EH (cell line): Measurements from ENCODE around the gene THSD7B.
A peak's percentile ranks its signal among the peaks of the same experiment; 100 is the strongest.

Experiments used
- DNase-seq: peaks from one replicate; pipeline ENCODE4 v3.0.0-alpha.2; 2015; ENCODE audit warnings: low read depth

THSD7B gene

DNA sequence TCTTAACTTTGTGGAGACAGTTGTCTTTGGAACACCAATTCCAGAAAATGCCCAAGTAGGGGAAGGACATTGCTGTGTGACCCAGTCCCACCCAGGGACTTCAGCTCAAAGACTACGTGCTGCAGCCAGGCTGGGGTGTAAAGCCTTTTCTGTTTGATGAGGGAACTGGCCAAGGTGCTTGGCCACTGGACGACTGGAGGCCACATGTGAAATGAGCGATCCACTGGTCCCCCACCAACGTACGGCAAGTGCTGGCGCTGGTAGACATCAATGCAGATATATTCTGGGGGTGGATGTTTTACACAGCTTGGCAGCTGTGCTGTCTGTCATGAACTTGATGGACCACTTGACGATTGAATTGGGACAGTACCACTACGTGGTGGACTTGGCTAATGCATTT lies 616.4 kb downstream of the THSD7B start:
- DNase-seq: no peak

DNA sequence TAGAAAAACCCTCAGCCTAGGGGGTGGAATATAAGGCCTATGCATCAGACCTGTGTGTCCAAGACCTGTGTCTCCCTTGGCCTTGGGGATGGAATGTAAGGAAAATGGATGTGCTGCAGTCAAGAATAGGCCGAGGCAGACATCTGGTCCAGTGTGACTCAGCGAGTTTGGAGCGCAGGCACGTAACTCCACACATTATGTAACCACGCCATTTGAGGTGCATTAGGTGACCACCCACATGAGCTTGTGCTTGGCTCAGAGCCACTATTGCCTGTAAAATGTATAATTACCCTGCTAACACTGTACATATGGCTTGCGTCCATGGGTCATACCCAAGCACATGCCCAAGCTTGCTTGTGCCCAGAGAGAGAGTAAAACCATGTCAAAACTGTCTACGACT lies 618.0 kb downstream of the THSD7B start:
- DNase-seq: no peak

DNA sequence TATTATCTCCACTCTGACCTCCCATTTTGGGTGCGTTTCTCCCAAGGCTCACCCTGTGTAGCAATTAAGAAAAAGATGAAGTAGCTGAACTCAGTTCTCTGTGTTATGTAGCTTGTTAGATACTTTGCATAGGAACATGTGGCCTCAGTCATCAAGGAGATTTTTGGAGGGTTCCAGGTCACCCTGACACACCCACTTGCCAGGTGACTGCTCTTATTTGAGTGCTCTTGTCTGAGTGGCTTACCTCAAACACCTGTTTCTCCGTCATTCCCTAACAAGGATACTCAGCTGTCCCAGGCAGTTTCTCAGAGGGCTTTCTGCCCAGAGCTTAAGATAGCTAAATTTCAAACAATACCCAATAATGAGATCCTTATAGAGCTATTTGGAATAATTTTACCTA lies 621.7 kb downstream of the THSD7B start:
- DNase-seq: no peak

DNA sequence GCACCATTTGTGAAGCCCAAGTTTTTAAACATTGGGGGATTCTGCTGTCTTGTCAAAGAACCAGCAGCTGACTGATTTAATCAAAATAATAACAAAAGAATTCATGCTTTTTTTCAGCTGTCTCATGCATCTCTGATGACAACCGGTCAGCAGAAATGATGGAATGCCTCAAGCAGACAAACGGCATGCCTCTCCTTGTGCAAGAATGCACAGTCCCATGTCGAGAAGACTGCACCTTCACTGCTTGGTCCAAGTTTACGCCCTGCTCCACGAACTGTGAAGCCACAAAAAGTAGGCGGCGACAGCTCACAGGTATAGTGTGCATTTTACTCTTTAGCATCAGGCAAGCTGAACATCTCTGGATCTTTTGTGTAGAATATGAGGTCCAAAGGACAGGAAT lies 640.2 kb downstream of the THSD7B start:
- no peak for DNase-seq

DNA sequence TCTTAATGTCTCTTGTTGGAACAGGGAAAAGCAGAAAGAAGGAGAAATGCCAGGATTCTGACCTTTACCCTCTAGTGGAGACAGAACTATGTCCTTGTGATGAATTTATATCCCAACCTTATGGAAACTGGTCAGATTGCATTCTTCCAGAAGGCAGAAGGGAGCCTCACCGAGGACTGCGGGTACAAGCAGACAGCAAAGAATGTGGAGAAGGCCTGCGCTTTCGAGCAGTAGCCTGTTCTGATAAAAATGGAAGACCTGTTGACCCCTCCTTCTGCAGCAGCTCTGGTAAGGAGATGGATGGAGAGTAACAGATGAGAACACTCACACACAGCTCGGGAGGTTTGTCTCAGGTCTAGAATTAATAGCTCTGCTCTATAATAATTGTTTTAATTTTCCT lies 646.2 kb downstream of the THSD7B start:
- DNase-seq: no peak

DNA sequence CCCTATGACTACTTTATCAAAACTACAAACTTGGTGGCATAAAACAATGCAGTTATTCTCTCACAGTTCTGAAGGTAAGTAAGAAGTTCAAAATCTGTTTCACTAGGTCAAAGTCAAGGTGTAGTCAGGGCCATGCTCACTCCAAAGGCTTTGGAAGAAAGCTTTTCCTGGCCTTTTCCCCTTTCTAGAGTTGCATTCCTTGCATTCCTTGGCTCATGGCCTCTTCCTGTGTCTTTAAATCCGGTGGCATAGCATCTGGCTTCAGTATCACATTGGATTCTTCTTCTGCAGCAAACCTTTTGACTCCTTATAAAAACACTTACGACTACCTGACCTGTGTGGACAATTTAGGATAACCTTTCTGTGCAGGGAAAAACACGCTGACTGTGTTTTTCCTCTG lies 655.4 kb downstream of the THSD7B start:
- DNase-seq: peak; percentile 39

DNA sequence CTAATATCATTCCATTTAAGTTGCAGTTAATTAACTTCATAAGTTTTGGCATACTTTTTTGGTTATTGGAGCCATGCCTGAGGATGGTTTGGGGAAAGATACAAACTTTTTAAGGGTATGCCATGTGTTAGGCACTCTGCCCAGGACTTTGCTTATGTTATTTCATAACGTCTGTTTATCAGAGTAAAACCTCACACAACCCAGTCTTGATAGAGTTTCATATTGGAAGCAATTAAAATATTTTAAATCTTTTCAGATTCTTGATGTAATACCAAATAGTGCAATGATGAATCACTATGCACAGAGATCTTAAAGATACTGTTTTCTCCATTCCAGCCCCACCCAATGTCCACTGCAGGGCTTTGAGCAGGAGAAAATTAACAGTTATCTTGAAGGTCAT lies 669.8 kb downstream of the THSD7B start:
- DNase-seq: peak; percentile 81

DNA sequence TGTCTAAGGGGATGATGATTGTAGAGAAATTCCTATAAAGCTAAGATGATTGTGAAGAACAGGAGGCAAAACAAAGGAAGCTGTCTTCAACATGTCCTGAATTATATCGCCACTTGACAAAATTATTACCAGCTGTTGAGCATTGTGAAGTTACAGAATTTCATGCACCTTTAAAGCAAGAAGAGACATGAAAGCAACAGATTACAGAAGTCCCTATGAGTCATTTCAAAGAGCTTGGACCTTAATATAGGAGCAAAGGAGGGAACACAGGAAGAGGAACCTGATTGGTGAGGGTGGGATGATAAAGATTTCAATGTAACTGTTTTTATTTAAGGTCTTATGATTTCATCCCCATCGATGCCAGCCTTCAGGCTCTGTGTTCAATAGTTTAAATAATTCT lies 672.0 kb downstream of the THSD7B start:
- no peak for DNase-seq

DNA sequence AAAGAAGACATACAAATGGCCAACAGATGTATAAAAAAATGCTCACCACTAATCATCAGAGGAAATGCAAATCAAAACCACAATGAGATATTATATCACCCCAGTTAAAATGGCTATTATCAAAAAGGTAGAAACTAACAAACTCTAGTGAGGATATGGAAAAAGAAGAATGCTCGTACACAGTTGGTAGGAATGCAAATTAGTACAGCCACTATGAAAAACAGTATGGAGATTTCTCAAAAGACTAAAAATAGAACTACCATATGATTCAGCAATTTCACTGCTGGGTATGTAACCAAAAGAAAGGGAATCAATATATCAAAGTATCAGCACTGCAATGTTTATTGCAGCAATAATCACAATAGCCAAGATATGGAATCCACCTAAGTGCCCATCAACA lies 679.6 kb downstream of the THSD7B start:
- DNase-seq: no peak

DNA sequence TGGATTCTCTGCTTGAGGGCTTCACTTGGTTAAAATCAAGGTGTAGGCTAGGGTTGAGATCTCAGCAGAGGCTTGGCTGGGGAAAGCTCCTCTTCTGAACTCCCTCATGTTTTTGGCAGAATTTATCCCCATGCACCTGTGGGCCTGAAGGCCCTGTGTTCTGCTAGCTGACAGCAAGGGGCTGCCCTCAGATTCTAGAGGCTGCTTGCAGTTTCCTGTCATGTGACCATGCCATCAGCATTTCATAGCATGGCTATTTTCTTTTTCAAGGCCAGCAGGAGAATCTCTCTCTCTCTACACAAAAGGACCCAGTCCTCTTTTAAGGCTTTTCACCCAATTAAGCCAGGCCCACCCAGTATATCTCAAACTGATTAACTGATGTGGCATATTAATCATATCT lies 684.1 kb downstream of the THSD7B start:
- no peak for DNase-seq

DNA sequence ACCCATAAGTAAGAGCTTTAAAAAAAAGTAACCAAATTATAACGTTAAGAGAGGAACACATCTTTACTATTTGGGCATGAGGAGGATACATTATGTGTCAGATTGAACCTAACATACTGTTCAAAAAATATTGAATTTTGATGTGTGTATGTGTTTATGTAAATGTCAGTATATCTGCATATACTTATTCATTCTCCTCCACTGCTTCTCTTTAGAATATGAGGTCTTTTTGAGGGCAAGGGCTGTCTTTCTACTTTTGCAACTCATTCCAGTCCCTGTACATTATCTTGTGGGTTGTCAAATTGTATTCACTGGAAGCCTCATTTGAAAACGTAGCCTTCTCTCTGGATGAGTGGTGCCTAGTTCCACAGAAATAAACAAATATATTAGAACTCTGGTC lies 689.5 kb downstream of the THSD7B start:
- DNase-seq: no peak

DNA sequence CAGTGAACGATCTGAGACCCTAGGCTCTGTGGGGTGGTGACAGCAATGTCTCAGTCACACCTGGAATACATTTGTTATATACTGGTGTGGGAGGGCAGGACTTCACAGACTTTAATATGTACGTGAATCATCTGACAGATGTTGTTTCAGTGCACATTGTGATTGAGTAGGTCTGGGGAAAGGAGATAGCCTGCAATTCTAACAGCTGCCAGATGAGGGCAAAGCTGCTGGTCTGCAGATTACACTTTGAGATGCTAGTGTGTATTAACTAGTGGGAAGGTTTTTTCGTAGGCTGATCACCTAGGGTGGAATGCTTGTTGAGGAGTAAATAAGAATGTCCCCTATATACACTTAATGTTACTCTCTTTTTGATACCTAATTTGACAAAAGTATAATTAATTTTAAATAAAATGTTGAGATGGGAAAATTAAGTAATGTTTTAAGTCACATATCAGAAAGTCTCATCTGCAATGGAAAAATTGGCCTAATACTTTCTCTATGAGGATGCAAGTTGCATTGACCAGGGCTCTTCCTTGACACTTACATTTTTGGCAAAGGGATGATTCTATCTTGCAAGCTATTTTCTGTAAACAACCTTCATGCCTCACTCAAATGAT lies 702.0 kb downstream of the THSD7B start:
- peak; percentile 23 for DNase-seq

DNA sequence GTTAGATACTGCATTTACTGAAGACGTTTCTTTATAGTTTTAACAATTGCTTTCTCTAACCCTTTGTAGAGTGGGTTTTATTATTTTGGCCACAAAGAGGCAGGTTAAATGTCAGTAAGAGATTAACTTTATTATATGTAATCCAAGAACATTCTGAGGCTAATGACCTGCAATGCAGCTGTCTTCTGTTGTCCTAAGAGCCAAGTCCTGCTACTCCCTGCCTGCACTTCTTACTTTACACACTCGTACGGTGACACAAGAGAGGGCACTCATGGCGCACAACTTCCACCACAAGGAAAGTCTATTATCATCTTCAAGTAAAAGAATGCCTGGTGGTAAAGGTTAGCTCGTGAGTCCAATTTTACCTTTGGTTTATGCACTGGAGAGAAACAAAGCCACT lies 727.9 kb downstream of the THSD7B start:
- no peak for DNase-seq

DNA sequence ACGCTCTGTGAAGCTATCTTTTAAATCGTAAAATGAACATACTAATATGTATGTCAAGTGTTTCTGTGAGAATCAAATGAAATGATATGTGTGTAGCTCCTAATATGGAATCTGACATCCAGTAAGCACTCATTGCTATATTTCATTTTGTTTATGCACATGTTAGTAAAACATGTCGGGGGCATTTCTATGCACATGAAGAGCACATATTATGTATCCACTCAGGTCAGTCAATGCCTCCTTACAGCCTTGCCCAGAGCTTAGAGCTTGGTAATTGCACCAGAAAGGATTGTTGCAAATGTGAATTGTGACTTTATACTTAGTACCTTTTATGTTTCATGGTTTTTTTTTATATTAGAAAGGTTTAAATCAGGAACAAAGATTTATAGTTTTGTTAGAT lies 735.3 kb downstream of the THSD7B start:
- DNase-seq: no peak

DNA sequence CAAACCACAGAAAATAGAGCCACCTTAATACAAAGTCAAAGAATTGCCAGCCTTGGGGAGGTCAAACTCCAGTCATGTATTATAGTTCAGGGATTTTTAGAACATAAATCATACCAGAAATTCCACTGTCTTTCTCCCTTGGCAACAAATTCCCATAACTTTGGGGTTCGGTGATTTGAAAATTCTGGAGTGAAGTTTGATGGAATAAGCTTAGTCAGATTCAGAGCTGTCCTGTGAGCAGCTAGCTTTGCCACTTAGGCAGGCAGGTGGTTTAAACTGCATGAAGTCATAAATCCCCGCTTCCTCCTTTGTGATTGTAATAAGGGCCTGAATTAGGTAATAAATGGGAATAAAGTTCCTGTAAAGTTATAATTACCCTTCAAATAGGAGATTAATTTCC lies 741.9 kb downstream of the THSD7B start:
- DNase-seq: no peak

DNA sequence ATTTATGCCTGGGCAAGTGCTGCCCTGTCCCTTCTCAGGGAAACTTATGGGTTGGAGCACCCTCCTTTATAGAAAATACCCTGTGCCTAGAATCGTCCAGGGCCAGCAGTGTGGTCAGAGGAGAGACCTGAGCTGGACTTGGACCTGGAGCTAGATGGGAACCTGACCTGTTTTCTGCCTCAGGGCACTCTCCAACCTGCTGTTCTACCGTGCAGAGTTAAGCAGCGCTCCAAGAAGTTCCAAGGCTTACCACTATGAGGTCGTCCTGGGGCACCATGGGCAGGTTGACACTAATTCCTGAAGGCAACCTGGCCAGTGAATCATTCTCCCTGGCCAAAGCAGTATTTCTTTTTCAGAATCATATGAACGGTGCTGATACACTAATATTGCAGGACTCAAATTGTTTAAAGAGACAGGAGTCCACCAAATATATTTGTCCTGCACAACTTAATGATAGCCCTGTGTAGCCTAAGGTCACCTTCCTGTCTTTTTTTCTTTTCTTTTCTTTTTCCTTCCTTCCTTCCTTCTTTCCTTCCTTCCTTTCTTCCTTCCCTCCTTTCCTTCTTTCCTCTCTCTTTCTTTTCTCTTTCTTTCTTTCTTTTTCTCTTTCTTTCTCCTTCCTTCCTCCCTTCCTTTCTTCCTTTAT lies 743.5 kb downstream of the THSD7B start:
- DNase-seq: no peak

DNA sequence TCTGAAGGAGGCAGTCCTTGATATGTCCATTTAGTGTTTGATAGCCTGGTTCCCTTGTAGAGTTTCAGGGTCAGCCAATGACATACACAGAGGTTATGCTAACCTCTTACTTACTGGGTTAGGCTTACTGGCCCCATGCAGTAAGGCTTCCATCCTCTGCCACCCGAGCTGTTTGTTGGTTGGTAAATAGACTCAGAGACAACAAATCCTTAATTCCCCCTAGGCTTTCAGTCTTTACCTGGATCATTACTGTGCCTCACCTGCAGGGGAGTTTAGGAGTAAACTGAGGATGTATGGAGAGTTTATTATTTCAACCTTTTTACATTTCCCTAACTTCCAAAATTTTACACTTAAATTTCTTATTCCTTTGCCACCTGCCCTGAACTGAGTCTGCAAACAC lies 746.2 kb downstream of the THSD7B start:
- DNase-seq: no peak

DNA sequence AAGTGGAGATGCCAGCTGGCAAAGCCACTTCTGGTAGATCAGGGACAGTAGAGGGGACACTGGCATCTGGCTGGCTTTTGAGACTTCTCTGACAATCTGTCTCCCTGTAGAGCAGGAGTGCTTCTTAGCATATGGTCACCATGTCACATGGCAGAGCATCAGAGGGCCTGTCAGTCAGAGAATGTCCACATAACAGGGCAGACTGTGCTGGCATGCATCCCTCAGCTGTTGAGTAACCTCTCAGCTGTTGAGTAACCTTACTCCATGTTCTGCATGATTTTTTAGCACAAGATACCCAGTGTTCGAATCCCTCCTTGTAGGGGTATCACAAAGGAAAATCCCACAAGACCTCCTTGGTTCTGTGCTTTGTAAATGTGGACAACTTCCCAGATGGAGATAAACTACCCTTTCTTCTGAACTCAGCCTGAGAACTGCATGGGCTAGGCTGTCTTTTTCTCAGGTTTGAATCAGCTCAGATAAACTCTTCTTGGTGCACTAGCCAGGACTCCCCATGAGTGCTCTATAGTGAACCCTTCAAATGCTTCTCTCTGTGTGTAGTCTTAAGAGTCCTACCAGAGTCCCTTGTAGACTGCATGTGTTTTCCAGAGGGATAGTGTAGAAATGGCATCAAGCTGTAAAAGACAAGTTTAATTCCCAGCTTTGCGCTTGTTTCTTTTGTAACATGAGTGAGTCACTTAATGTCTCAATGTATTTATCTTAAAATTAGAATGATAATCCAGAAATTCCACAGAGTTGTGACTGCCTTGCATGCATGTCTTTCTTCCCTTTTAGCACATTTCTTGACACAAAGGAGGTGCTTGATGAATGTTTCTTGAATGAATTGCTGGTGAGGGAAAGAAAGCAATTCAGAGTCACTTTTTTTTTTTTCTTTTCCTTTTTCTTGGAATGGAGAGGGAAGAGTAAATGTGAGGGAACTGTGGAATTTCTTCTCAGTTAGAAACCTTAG lies 756.6 kb downstream of the THSD7B start:
- DNase-seq: no peak

DNA sequence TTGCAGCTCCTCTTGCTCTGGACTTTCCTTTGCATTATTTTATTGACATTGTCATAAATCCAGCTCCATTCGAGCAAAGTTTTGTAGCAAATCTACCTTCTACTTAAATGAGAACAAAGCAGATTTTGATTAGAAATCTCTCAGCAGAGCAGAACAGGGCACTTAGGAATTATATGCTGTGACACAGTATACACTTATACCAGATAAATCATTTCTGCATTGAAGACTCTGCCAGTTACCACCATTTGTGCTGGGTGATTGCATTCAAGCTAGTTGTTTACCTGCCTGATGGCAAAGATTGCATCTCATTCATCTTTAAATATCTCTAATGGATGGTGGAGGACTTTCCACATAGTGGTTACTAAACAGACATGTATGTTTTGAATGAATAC lies 757.3 kb downstream of the THSD7B start:
- DNase-seq: no peak

DNA sequence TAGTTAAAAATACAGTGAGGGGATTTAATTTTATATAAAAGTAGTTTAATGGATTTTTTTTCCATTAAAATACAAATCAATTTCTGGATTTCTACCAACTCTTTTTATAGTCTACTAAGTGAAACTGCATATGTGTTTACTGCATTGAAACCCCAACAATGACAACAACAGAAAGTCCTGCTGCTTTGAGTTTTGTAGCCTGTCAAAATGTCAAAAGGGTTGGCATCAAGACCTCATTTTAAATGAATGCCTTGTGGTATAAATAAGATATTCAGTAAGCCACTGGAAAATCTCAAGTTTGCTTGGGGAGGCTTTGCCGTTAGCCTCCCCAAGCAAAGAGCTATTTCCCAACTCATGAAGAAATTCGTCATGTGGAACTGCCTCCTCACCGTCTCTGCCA lies 758.6 kb downstream of the THSD7B start:
- DNase-seq: no peak

DNA sequence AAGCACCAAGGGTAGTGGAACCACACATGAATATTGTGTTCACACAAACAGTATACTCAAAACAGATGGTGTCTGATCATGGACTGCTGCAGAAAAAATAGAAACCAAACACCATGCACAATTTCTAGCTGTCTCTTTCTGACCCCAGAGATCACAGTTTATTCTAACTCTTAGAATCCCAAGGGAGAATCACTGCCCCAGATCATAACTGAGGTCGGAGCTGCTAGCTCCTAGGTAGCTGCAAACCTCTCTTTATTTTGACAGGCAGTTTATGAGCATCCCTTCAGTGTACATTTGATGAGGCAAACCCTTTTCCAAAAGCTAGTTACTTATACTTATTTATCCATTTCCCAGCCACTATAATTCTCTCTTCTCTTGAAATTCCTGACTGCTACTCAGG lies 759.8 kb downstream of the THSD7B start:
- DNase-seq: no peak

DNA sequence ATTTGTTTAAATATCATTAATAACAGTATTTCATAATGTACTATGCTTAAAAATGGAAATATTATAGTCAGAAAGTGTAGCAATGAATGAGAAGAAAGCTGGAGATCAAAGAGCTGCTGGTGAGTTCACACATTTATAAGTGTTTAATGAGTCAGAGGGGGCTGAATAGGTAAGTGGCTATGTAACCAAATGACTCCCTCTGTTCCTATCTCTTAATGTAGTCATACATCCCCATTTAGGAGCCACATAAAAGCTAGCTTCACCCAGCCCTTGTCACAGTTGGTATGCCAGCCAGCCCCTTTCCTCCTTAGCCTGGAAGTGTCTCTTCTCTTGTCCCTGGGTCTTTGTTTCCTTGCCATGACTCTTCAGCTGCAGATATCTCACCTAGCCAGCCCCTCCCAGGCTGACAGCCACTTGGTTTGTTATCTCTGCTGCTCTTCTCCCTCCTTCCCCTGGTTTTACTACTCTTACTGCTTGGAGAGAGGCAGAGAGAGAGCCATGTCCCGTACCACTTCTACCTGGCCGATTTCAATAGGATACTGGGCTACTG lies 760.4 kb downstream of the THSD7B start:
- DNase-seq: no peak

DNA sequence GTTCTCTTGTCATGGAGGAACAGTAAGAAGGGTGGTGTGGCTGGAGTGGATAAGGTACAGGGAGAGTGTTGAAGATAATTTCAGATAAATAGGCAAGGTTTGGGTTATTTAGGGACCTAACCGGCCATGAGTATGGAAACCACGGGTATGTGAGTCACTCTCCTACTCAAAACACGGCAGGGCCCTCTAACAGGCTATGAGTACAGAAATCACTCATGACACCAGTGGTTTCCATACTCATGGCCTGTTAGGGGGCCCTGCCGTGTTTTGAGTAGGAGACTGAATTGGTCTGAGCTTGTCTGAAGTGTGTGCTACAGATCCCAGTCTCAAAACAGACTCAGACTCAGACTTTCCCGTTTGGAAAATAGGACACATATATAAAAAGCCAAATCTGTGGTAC lies 770.6 kb downstream of the THSD7B start:
- no peak for DNase-seq
